Measurements from ENCODE around the gene CLCN4.
A peak's percentile ranks its signal among the peaks of the same experiment; 100 is the strongest.

Gene CLCN4

GRCh38 chrX:10156199-10157031 lies at the start of gene CLCN4:
Gene CLCN4 (plus strand): TSS chrX:10156975. CDS start chrX:10185033, 28,058 bp downstream.
- DNase-seq, result no peak

GRCh38 chrX:10107483-10107882 lies 49.3 kb upstream of the CLCN4 start:
- no peak for DNase-seq

- DNase-seq, result no peak
Measured at GRCh38 chrX:10108288-10108687, 48.5 kb upstream of the CLCN4 start.

- no peak for DNase-seq
Measured at GRCh38 chrX:10109695-10110094, 47.1 kb upstream of the CLCN4 start.

GRCh38 chrX:10110316-10110935 lies 46.3 kb upstream of the CLCN4 start:
- no peak for DNase-seq

GRCh38 chrX:10110984-10111363 lies 45.8 kb upstream of the CLCN4 start:
- peak; percentile 7 to 25 (median 12) for DNase-seq

- DNase-seq, result peak; percentile 16 to 56 (median 35)
Measured at GRCh38 chrX:10111364-10112148, 45.2 kb upstream of the CLCN4 start.

GRCh38 chrX:10112510-10112909 lies 44.3 kb upstream of the CLCN4 start:
- DNase-seq, result no peak

GRCh38 chrX:10115082-10115481 lies 41.7 kb upstream of the CLCN4 start:
- no peak for DNase-seq

GRCh38 chrX:10117301-10117700 lies 39.5 kb upstream of the CLCN4 start:
- no peak for DNase-seq

- DNase-seq, result no peak
Measured at GRCh38 chrX:10117864-10118377, 38.9 kb upstream of the CLCN4 start.

- DNase-seq, result no peak
Measured at GRCh38 chrX:10118530-10118929, 38.2 kb upstream of the CLCN4 start.

GRCh38 chrX:10119399-10119990 lies 37.3 kb upstream of the CLCN4 start:
- DNase-seq, result peak; percentile 20 to 64 (median 58)

GRCh38 chrX:10120331-10120730 lies 36.4 kb upstream of the CLCN4 start:
- DNase-seq, result no peak

- no peak for DNase-seq
Measured at GRCh38 chrX:10120828-10121227, 35.9 kb upstream of the CLCN4 start.

GRCh38 chrX:10121787-10122186 lies 35.0 kb upstream of the CLCN4 start:
- no peak for DNase-seq

GRCh38 chrX:10124506-10125247 lies 32.1 kb upstream of the CLCN4 start:
- DNase-seq, result no peak

- DNase-seq, result no peak
Measured at GRCh38 chrX:10125248-10125615, 31.5 kb upstream of the CLCN4 start.

GRCh38 chrX:10126044-10126443 lies 30.7 kb upstream of the CLCN4 start:
- no peak for DNase-seq

- no peak for DNase-seq
Measured at GRCh38 chrX:10126834-10127233, 29.9 kb upstream of the CLCN4 start.

GRCh38 chrX:10128386-10128785 lies 28.4 kb upstream of the CLCN4 start:
- DNase-seq, result no peak

- no peak for DNase-seq
Measured at GRCh38 chrX:10129229-10129628, 27.5 kb upstream of the CLCN4 start.

Measured in activated naive CD4-positive, alpha-beta T cell (primary cell).